ENCODE results near the gene SPDYE2B.
"Not testable (repeated sequence)": the region's sequence is repeated elsewhere in the genome, so short reads cannot be mapped to it uniquely, and the experiment has no call there.

- TF ChIP-seq MAX (IDR thresholded peaks at IDR 0.05; ENCODE audit: low read depth, low read length); CTCF (IDR thresholded peaks at IDR 0.05; ENCODE audit: low read depth, low read length); POLR2A (IDR thresholded peaks at IDR 0.05; ENCODE audit: extremely low read depth, insufficient read length): not testable (repeated sequence)
These were observed 39.0 kb upstream of the SPDYE2B start for GRCh38 chr7:102611013-102611674.
